Uterus (tissue), 2 donors: ENCODE measurements around the gene ZNF443.

Source experiments
- POLR2A ChIP-seq, 2 donors: fragments of 450-650 bp; IDR thresholded peaks; one replicate each; pipeline ENCODE4 v1.6.1; 2016; ENCODE audit warnings: antibody characterized with exemption in 2 of 2, mild to moderate bottlenecking in 1 of 2, moderate library complexity in 1 of 2
- TF ChIP-seq, protein P1 (sequence below), 4 experiments: fragments of 200-600 bp in 2 of 4; fragments of 450-650 bp in 2 of 4; sonication (generic) in 2 of 4; IDR thresholded peaks; one replicate each; pipeline ENCODE4 v1.5.1; 2016 to 2019; ENCODE audit warnings: antibody characterized with exemption in 4 of 4, mild to moderate bottlenecking in 2 of 4, moderate library complexity in 1 of 4

DNA sequence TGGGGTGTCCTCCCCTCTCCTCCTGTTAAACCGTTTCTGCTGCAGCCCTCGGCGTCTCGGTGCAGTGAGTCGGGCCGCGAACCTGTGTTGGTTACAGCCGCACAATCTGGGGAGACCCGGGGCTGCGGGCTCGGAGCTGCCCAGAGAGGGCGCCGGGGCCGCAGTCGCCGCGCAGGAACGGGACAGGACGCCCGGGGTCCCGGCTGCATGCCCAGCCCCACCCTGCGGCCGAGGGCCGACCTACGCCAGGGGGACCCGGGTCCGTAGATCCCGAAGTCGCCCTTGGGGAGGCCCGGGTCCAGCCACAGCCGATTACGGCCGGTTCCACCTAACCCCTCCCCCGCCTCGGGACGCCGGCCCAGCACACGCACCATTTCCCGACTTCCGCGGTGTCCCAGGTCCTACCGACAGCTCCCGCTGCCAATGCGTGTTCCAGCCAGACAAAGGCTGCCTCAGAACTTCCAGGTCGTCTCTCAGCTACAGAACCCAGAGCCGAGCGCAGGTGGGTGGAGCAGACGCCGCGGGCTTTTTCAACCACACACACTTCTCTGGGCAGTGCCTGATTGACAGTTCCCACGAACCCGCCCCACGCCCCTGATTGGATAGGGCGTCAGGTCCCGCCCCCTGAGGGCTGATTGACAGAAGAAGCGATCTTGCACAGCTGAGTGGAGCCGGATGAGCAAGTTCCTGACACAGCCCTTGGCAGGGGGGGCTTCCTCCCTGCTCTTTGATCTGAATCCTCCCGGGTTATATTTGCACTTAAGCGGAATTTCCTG, at the start of gene ZNF443:
- TF ChIP-seq POLR2A (IDR thresholded peaks at IDR 0.05), result peak; percentile 59 to 60
- TF ChIP-seq, protein P1, sequence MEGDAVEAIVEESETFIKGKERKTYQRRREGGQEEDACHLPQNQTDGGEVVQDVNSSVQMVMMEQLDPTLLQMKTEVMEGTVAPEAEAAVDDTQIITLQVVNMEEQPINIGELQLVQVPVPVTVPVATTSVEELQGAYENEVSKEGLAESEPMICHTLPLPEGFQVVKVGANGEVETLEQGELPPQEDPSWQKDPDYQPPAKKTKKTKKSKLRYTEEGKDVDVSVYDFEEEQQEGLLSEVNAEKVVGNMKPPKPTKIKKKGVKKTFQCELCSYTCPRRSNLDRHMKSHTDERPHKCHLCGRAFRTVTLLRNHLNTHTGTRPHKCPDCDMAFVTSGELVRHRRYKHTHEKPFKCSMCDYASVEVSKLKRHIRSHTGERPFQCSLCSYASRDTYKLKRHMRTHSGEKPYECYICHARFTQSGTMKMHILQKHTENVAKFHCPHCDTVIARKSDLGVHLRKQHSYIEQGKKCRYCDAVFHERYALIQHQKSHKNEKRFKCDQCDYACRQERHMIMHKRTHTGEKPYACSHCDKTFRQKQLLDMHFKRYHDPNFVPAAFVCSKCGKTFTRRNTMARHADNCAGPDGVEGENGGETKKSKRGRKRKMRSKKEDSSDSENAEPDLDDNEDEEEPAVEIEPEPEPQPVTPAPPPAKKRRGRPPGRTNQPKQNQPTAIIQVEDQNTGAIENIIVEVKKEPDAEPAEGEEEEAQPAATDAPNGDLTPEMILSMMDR (IDR thresholded peaks at IDR 0.05), result peak in 1 of 4 experiments; percentile 6
